Lower lobe of right lung (tissue), 2 donors: Measurements from ENCODE around the gene NFATC2. TPM values are rescaled to one million over a fixed set of nuclear protein-coding genes. Genes with fewer than 3 reads are reported as not detected.

Experiments
- ATAC-seq, 2 donors: fragments of 200-7000 bp; cut with Tn5 transposase; one replicate each; pipeline ENCODE4 v1.9.1; 2020 to 2022; ENCODE audit warnings: mild to moderate bottlenecking in 2 of 2, moderate library complexity in 2 of 2
- DNase-seq: peaks from one replicate; pipeline ENCODE4 v3.0.0-alpha.2; 2020
- H3K27ac ChIP-seq: fragments of 200-600 bp; one replicate; pipeline ENCODE4 v1.8.0; 2022
- H3K27me3 ChIP-seq: fragments of 200-600 bp; one replicate; pipeline ENCODE4 v1.8.0; 2022; ENCODE audit warnings: low read depth
- H3K36me3 ChIP-seq: fragments of 200-600 bp; one replicate; pipeline ENCODE4 v1.8.0; 2022; ENCODE audit warnings: mild to moderate bottlenecking
- H3K4me1 ChIP-seq: fragments of 200-600 bp; one replicate; pipeline ENCODE4 v1.8.0; 2022
- H3K4me3 ChIP-seq: fragments of 200-600 bp; one replicate; pipeline ENCODE4 v1.8.0; 2022; ENCODE audit warnings: mild to moderate bottlenecking
- H3K9me3 ChIP-seq: fragments of 200-600 bp; one replicate; pipeline ENCODE4 v1.8.0; 2022
- intact Hi-C: fragments of 100-400 bp; cut with DNase I; formaldehyde crosslinking; loops from one replicate; pipeline ENCODE4 v1.11.0; 2022
- total RNA-seq: library from RNA; stranded (reverse); fragmentation: NEBNext Ultra II Directional; extraction: Animal tissue kit (Norgen Biotek cat#: 25700); gene quantifications from one replicate; pipeline ENCODE4 v1.2.1, GENCODE V29; 2021
- TF ChIP-seq, protein P1 (sequence below): fragments of 200-600 bp; IDR thresholded peaks from one replicate; pipeline ENCODE4 v1.8.0; 2022; ENCODE audit warnings: antibody characterized with exemption, mild to moderate bottlenecking
- donor health status: DM: no; HTN: yes; CAD: no; lungs with severe emphysema.

Gene NFATC2
- total RNA-seq, 1 donor from 2014 or later = 6.6 TPM

DNA sequence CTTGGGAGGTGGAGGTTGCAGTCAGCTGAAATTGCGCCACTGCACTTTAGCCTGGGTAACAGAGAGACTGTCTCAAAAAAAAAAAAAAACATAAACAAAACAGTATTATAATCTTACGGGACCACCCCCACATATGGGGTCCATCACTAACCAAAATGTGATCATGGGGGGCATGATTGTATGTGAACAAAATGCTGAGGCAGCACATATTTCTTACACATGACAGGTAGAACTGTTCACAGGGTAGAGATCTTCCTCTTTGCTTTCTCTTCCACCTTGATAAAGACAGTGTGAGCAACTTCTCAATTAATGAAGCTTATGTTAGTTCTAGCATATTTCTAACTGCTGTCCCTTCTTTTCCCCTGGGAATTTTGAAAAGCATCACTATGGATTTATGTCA is 24.7 kb downstream of the NFATC2 start:
- H3K36me3 ChIP-seq = peaks cover 7% of the 10 kb centered on the region
- no peak overlapping the region for H3K4me3 ChIP-seq
- no peak overlapping the region for H3K27ac ChIP-seq
- no peaks in the 10 kb centered on the region for H3K27me3 ChIP-seq
- intact Hi-C loops = no loop called here
- H3K9me3 ChIP-seq = no peaks in the 10 kb centered on the region
- H3K4me1 ChIP-seq = no peaks in the 10 kb centered on the region
- ATAC-seq (no peak), DNase-seq (no peak)
- TF ChIP-seq, protein P1, sequence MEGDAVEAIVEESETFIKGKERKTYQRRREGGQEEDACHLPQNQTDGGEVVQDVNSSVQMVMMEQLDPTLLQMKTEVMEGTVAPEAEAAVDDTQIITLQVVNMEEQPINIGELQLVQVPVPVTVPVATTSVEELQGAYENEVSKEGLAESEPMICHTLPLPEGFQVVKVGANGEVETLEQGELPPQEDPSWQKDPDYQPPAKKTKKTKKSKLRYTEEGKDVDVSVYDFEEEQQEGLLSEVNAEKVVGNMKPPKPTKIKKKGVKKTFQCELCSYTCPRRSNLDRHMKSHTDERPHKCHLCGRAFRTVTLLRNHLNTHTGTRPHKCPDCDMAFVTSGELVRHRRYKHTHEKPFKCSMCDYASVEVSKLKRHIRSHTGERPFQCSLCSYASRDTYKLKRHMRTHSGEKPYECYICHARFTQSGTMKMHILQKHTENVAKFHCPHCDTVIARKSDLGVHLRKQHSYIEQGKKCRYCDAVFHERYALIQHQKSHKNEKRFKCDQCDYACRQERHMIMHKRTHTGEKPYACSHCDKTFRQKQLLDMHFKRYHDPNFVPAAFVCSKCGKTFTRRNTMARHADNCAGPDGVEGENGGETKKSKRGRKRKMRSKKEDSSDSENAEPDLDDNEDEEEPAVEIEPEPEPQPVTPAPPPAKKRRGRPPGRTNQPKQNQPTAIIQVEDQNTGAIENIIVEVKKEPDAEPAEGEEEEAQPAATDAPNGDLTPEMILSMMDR = no peak

DNA sequence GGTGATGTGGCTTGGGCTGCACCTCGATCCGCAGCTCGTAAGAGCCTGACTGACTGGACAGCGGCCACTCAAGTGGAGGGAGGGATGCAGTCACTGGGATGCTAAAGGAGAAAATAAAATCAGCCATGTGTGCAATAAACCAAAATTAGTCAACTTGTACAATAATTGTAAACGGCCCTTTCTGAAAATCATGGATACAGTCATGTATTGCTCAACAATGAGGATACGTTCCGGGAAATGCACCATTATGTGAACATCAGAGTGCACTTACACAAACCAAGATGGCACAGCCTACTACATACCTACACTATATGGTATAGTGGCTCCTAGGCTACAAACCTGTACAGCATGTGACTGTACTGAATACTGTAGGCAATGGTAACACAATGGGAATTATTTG is 25.7 kb downstream of the NFATC2 start:
- Histone ChIP-seq H3K9me3 (no peaks in the 10 kb centered on the region), H3K27me3 (no peaks in the 10 kb centered on the region), H3K27ac (no peak overlapping the region), H3K4me3 (no peak overlapping the region), H3K36me3 (peaks cover 7% of the 10 kb centered on the region), H3K4me1 (no peaks in the 10 kb centered on the region)
- DNase-seq (no peak), ATAC-seq (no peak)
- TF ChIP-seq, protein P1 = no peak
- intact Hi-C loops = no loop called here

DNA sequence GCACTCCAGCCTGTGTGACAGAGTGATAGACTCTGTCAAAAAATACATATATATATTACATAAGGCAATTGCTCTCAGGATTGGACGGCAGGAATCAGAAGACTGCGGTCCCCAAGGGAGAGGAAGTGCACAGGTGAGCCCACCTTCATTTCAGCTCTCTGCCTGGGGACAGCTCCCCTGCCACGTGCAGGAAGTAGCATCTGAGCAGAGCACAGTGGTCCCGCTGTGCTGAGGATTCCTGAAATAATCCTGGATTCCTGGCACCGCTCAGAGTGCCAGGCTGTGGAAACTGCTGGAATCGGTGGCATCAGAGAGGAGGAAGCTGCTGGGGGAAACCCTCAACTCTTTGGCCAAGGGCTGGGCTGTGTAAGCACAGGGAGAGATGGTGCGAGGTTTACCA is 27.7 kb downstream of the NFATC2 start:
- Histone ChIP-seq H3K27ac (no peak overlapping the region), H3K9me3 (no peaks in the 10 kb centered on the region), H3K4me3 (no peak overlapping the region), H3K4me1 (no peaks in the 10 kb centered on the region), H3K36me3 (peaks cover 7% of the 10 kb centered on the region), H3K27me3 (no peaks in the 10 kb centered on the region)
- intact Hi-C loops = no loop called here
- DNase-seq = no peak
- TF ChIP-seq, protein P1 = no peak
- ATAC-seq = no peak

DNA sequence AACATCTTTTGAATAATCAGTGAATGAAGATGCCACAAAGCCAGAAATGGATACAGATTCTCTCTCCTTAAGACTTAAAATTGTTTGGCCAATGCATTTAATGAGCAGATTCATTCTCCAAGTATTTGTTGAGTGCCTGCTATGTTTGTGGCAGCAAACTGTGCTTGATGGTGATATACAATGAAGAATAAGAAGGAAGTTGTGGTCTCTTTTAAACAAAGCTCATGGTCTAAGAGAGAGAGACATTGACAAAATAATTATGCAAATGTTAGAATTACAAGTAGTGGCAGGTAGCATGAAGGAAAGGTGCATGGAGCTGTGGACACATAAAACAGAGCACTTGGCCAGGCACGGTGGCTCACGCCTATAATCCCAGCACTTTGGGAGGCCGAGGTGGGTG is 28.3 kb downstream of the NFATC2 start:
- ATAC-seq (no peak), DNase-seq (no peak)
- Histone ChIP-seq H3K4me3 (no peak overlapping the region), H3K4me1 (no peaks in the 10 kb centered on the region), H3K27ac (no peak overlapping the region), H3K36me3 (peaks cover 7% of the 10 kb centered on the region), H3K27me3 (no peaks in the 10 kb centered on the region), H3K9me3 (no peaks in the 10 kb centered on the region)
- intact Hi-C loops = no loop called here
- TF ChIP-seq, protein P1 = no peak

DNA sequence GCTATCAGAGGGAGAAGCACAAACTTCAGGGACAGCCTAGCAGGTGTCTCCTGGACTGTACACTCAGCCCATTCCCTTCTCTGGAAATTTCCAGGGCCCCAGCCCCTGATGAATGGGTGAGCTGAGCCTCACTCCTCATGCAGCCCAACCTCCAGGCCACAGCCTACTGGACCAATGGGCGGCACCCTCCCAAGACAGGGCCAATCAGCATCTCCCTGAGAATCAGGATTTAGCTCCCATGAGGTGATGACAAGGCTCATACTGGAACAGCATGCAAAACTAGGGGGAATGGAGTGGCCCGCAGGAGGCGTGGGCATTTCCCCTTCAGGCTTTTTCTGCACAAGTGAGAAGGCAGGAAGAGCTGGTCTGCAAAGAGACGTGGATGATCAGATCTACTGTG is 29.0 kb downstream of the NFATC2 start:
- peaks cover 7% of the 10 kb centered on the region for H3K36me3 ChIP-seq
- DNase-seq (no peak), ATAC-seq (no peak)
- H3K27ac ChIP-seq = no peak overlapping the region
- H3K4me1 ChIP-seq = no peaks in the 10 kb centered on the region
- H3K9me3 ChIP-seq = no peaks in the 10 kb centered on the region
- no peaks in the 10 kb centered on the region for H3K27me3 ChIP-seq
- intact Hi-C loops = no loop called here
- no peak overlapping the region for H3K4me3 ChIP-seq
- TF ChIP-seq, protein P1 = no peak

DNA sequence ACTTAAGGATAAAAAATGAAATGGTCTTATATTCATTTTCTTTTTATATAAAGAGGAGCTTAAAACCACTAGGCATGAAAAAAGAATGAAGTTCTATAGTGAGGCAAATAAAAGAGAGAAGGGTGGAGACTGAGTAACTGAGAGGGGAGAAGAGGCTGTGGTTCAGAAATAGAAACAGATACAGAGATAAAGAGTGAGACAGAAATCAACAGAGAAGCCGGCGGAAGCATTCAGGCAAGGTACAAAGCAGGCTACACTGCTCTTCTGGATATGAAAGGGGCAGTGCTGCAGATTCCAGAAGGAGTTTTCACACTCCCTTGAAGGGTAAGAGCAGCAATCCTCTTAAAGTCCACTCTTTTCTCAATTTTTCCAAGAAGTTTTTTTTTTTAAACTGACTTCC is 29.9 kb downstream of the NFATC2 start:
- intact Hi-C loops = no loop called here
- no peaks in the 10 kb centered on the region for H3K4me1 ChIP-seq
- no peaks in the 10 kb centered on the region for H3K27me3 ChIP-seq
- no peaks in the 10 kb centered on the region for H3K9me3 ChIP-seq
- H3K27ac ChIP-seq = no peak overlapping the region
- H3K4me3 ChIP-seq = no peak overlapping the region
- DNase-seq (no peak), ATAC-seq (no peak)
- TF ChIP-seq, protein P1 = no peak
- peaks cover 7% of the 10 kb centered on the region for H3K36me3 ChIP-seq
